ENCODE measurements around the gene POLR2L. TPM values are rescaled to one million over a fixed set of nuclear protein-coding genes. Genes with fewer than 3 reads are reported as not detected.

Gene POLR2L
- total RNA-seq, 1 donor from 2014 or later, result 106 TPM

- no peak for DNase-seq (ENCODE audit: extremely low spot score, unreplicated experiment)
- TF ChIP-seq, protein P1, sequence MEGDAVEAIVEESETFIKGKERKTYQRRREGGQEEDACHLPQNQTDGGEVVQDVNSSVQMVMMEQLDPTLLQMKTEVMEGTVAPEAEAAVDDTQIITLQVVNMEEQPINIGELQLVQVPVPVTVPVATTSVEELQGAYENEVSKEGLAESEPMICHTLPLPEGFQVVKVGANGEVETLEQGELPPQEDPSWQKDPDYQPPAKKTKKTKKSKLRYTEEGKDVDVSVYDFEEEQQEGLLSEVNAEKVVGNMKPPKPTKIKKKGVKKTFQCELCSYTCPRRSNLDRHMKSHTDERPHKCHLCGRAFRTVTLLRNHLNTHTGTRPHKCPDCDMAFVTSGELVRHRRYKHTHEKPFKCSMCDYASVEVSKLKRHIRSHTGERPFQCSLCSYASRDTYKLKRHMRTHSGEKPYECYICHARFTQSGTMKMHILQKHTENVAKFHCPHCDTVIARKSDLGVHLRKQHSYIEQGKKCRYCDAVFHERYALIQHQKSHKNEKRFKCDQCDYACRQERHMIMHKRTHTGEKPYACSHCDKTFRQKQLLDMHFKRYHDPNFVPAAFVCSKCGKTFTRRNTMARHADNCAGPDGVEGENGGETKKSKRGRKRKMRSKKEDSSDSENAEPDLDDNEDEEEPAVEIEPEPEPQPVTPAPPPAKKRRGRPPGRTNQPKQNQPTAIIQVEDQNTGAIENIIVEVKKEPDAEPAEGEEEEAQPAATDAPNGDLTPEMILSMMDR (conservative IDR thresholded peaks at IDR 0.05), result no peak
- H3K36me3 Mint-ChIP-seq, result no peaks in the 10 kb centered on the region
- no peak overlapping the region for H3K4me3 Mint-ChIP-seq
- H3K27ac Mint-ChIP-seq, result no peak overlapping the region
- H3K4me1 Mint-ChIP-seq (ENCODE audit: unreplicated experiment), result peaks cover 8% of the 10 kb centered on the region
- no peaks in the 10 kb centered on the region for H3K9me3 Mint-ChIP-seq
- no peaks in the 10 kb centered on the region for H3K27me3 Mint-ChIP-seq
Observed at GRCh38 chr11:792873-793272, 49.5 kb downstream of the POLR2L start.

- DNase-seq (ENCODE audit: extremely low spot score, unreplicated experiment), result no peak
- Mint-ChIP-seq H3K27me3 (no peaks in the 10 kb centered on the region), H3K27ac (no peak overlapping the region), H3K4me1 (ENCODE audit: unreplicated experiment) (peaks cover 8% of the 10 kb centered on the region), H3K4me3 (no peak overlapping the region), H3K36me3 (no peaks in the 10 kb centered on the region), H3K9me3 (no peaks in the 10 kb centered on the region)
- TF ChIP-seq, protein P1 (conservative IDR thresholded peaks at IDR 0.05), result no peak
Observed at GRCh38 chr11:792535-792821, 49.9 kb downstream of the POLR2L start.

DNA sequence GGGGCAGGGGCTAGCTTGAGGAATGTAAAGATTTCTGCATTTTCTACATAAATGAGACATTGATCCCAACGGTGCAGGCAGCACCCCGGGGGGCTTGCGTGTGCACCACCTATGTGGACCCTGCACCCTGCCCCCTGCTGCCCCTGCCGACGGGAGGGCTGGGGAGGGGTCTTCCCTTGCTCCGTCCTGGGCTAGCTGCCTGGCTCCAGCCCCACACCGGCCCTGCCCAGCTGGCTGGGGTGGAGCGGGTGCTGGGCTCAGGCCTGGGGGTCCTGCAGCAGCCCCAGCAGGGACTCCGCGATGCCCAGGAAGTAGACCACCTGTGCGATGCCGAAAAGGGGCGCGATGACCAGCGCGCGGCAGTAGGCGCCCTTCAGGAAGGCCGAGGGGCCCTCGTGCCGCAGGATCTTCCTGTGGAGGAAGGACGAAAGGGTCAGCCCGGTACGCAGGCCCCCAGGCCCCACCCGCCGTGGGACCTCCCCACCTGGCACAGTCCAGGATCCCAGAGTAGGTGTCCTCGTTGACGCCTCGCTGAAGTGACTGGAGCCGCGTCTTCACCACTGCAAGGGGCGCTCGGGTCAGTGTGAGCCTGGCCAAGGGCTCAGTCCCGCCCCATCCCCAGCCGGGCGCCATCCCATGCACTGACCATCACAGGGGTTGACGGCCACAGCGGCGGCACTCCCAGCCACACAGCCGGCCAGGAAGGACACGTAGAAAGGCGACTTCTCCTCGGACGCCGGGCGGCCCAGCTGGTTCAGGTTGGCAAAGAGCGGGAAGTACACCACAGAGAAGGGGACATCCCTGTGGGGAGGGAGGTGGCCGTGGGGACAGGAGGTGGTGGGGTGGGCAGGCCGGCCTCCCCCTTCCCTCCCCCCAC is 50.4 kb downstream of the POLR2L start:
- Mint-ChIP-seq H3K36me3 (no peaks in the 10 kb centered on the region), H3K4me3 (no peak overlapping the region), H3K9me3 (no peaks in the 10 kb centered on the region), H3K27me3 (no peaks in the 10 kb centered on the region), H3K27ac (no peak overlapping the region), H3K4me1 (ENCODE audit: unreplicated experiment) (peaks cover 8% of the 10 kb centered on the region)
- TF ChIP-seq, protein P1 (conservative IDR thresholded peaks at IDR 0.05), result no peak
- DNase-seq (ENCODE audit: extremely low spot score, unreplicated experiment), result no peak

GRCh38 chr11:790721-791564 is 51.4 kb downstream of the POLR2L start:
- peaks cover 1% of the 10 kb centered on the region for H3K4me1 Mint-ChIP-seq (ENCODE audit: unreplicated experiment)
- no peaks in the 10 kb centered on the region for H3K36me3 Mint-ChIP-seq
- H3K4me3 Mint-ChIP-seq, result no peak overlapping the region
- no peak for DNase-seq (ENCODE audit: extremely low spot score, unreplicated experiment)
- H3K27ac Mint-ChIP-seq, result no peak overlapping the region
- H3K27me3 Mint-ChIP-seq, result no peaks in the 10 kb centered on the region
- H3K9me3 Mint-ChIP-seq, result no peaks in the 10 kb centered on the region
- TF ChIP-seq, protein P1 (conservative IDR thresholded peaks at IDR 0.05), result no peak

DNA sequence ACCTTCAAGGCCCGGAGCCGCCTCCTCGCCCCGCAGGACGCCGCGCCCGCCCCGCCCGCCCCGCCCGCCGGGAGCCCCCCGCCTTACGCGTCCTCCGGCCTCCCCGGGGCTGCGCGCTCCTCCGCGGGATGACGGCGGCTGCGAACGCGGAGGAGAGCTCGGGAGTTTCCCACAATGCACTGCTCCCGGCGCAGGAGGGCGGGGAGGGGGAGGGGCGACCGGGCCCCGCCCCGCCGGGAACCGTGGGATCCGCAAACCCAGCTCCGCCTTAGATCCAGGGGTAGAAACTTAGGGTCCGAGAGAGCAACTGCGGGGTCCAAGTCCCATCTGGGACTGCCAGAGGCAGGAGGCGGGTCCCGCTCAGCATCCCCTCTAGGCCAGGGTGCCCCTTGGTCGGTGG is 52.4 kb downstream of the POLR2L start, which contains the start of gene CEND1:
Gene CEND1 (minus strand): TSS at position 148 of the 400 bp plus-strand sequence. CDS start 1,514 bp downstream, outside the sequence.
- no peaks in the 10 kb centered on the region for H3K27me3 Mint-ChIP-seq
- no peak for DNase-seq (ENCODE audit: extremely low spot score, unreplicated experiment)
- no peak within 1 kb of the TSS for H3K27ac Mint-ChIP-seq
- no peaks in the 10 kb centered on the region for H3K36me3 Mint-ChIP-seq
- TF ChIP-seq, protein P1 (conservative IDR thresholded peaks at IDR 0.05), result no peak
- H3K4me1 Mint-ChIP-seq (ENCODE audit: unreplicated experiment), result no peaks in the 10 kb centered on the region
- H3K9me3 Mint-ChIP-seq, result no peaks in the 10 kb centered on the region
- H3K4me3 Mint-ChIP-seq, result no peak within 1 kb of the TSS

Other genes starting within 250 kb of the POLR2L start
- 16.4 and 20.5 TPM in 2 replicates for gene IRF7, start 226.6 kb downstream of the POLR2L start, total RNA-seq (ENCODE audit: low replicate concordance)
- gene CDHR5, start 217.6 kb downstream of the POLR2L start, total RNA-seq (ENCODE audit: low replicate concordance), result 7.1 and 23.0 TPM in 2 replicates
- gene SCT, start 215.3 kb downstream of the POLR2L start, total RNA-seq (ENCODE audit: low replicate concordance), result 3.1 and 15.3 TPM in 2 replicates
- 0.59 and 1.2 TPM in 2 replicates for gene DRD4, start 205.3 kb downstream of the POLR2L start, total RNA-seq (ENCODE audit: low replicate concordance)
- gene DEAF1, start 147.3 kb downstream of the POLR2L start, total RNA-seq (ENCODE audit: low replicate concordance), result 41.0 and 48.1 TPM in 2 replicates
- gene TMEM80, start 146.7 kb downstream of the POLR2L start, total RNA-seq (ENCODE audit: low replicate concordance), result 23.2 and 37.4 TPM in 2 replicates
- gene EPS8L2, start 136.3 kb downstream of the POLR2L start, total RNA-seq (ENCODE audit: low replicate concordance), result 218 and 497 TPM in 2 replicates
- 189 and 288 TPM in 2 replicates for gene TALDO1, start 95.1 kb downstream of the POLR2L start, total RNA-seq (ENCODE audit: low replicate concordance)
- gene GATD1, start 65.0 kb downstream of the POLR2L start, total RNA-seq (ENCODE audit: low replicate concordance), result 80.1 and 80.9 TPM in 2 replicates
- gene CEND1, start 52.4 kb downstream of the POLR2L start, total RNA-seq (ENCODE audit: low replicate concordance), result 0.17 and 0.89 TPM in 2 replicates
- 31.6 and 35.6 TPM in 2 replicates for gene SLC25A22, start 44.2 kb downstream of the POLR2L start, total RNA-seq (ENCODE audit: low replicate concordance)
- 32.7 and 44.5 TPM in 2 replicates for gene PIDD1, start 37.3 kb downstream of the POLR2L start, total RNA-seq (ENCODE audit: low replicate concordance)
- gene RPLP2, start 32.6 kb downstream of the POLR2L start, total RNA-seq (ENCODE audit: low replicate concordance), result 1,985 and 2,207 TPM in 2 replicates
- gene PNPLA2, start 23.6 kb downstream of the POLR2L start, total RNA-seq (ENCODE audit: low replicate concordance), result 47.8 and 55.6 TPM in 2 replicates
- 10.3 and 19.3 TPM in 2 replicates for gene CRACR2B, start 14.6 kb downstream of the POLR2L start, total RNA-seq (ENCODE audit: low replicate concordance)
- 126 and 128 TPM in 2 replicates for gene CD151, start 9.6 kb downstream of the POLR2L start, total RNA-seq (ENCODE audit: low replicate concordance)
- 12.8 and 43.2 TPM in 2 replicates for gene TSPAN4, start 323 bp upstream of the POLR2L start, total RNA-seq (ENCODE audit: low replicate concordance)
- gene CHID1, start 68.3 kb upstream of the POLR2L start, total RNA-seq (ENCODE audit: low replicate concordance), result 98.9 and 100 TPM in 2 replicates
- 82.6 and 109 TPM in 2 replicates for gene AP2A2, start 83.3 kb upstream of the POLR2L start, total RNA-seq (ENCODE audit: low replicate concordance)
- 0.38 and 0.46 TPM in 2 replicates for gene MUC6, start 194.2 kb upstream of the POLR2L start, total RNA-seq (ENCODE audit: low replicate concordance)
- gene MUC2, start 232.3 kb upstream of the POLR2L start, total RNA-seq (ENCODE audit: low replicate concordance), result 1.5 and 2.7 TPM in 2 replicates

Measured in type B pancreatic cell (in vitro differentiated cells).